CD14-positive monocyte (primary cell): ENCODE results near the gene PCDHA7. TPM values are rescaled to one million over a fixed set of nuclear protein-coding genes. Genes with fewer than 3 reads are reported as not detected.
A peak's percentile ranks its signal among the peaks of the same experiment; 100 is the strongest.

ENCODE experiments used
- DNase-seq, 3 donors: peaks; one replicate each; pipeline ENCODE4 v3.0.0-alpha.2; 2011 to 2022
- H2AFZ ChIP-seq: 2 replicates; pipeline ENCODE4 v1.6.0; 2012; ENCODE audit warnings: mild to moderate bottlenecking, low read depth, low read length, inconsistent platforms; ENCODE audit not compliant: insufficient read depth, poor library complexity, severe bottlenecking
- H3K27ac ChIP-seq, 2 donors: 1 replicate in 1 of 2; 2 replicates in 1 of 2; pipeline ENCODE4 v1.5.1; 2012 to 2013; ENCODE audit warnings: low read length in 2 of 2, control low read depth in 1 of 2, inconsistent platforms in 1 of 2, low read depth in 1 of 2, mild to moderate bottlenecking in 1 of 2
- H3K27me3 ChIP-seq, 2 donors: one replicate each; pipeline versions ENCODE4 v1.6.0 to v1.6.1; 2011 to 2013; ENCODE audit warnings: low read length in 2 of 2; ENCODE audit not compliant: control insufficient read depth in 2 of 2, insufficient read depth in 2 of 2
- H3K36me3 ChIP-seq, 2 donors: replicated peaks in 1 of 2; 1 replicate in 1 of 2; 2 replicates in 1 of 2; pipeline versions ENCODE4 v1.5.1 to v1.6.1; 2012 to 2013; ENCODE audit warnings: low read length in 2 of 2, control low read depth in 1 of 2, inconsistent platforms in 1 of 2, mild to moderate bottlenecking in 1 of 2; ENCODE audit not compliant: insufficient read depth in 2 of 2, control insufficient read depth in 1 of 2
- H3K4me1 ChIP-seq, 2 donors: 1 replicate in 1 of 2; 2 replicates in 1 of 2; pipeline versions ENCODE4 v1.5.1 to v1.6.1; 2012 to 2013; ENCODE audit warnings: low read length in 2 of 2, control low read depth in 1 of 2, inconsistent platforms in 1 of 2, mild to moderate bottlenecking in 1 of 2, moderate library complexity in 1 of 2; ENCODE audit not compliant: insufficient read depth in 2 of 2, control insufficient read depth in 1 of 2
- H3K4me2 ChIP-seq: replicated peaks from 2 replicates; pipeline ENCODE3; 2012; ENCODE audit warnings: low read length, moderate library complexity, mild to moderate bottlenecking; ENCODE audit not compliant: poor library complexity, severe bottlenecking; ENCODE audit errors: extremely low read depth
- H3K4me3 ChIP-seq, 3 experiments: fragments of 200-600 bp in 1 of 3; sonication (generic) in 1 of 3; replicated peaks in 1 of 3; 1 replicate in 2 of 3; 2 replicates in 1 of 3; pipeline ENCODE4 v1.5.1; 2011 to 2013; ENCODE audit warnings: low read length in 3 of 3, mild to moderate bottlenecking in 3 of 3, control low read depth in 2 of 3, low read depth in 2 of 3, inconsistent platforms in 1 of 3, moderate library complexity in 1 of 3
- H3K79me2 ChIP-seq: 2 replicates; pipeline ENCODE4 v1.6.0; 2012; ENCODE audit warnings: mild to moderate bottlenecking, control low read depth, inconsistent platforms, low read length, moderate library complexity; ENCODE audit not compliant: insufficient read depth
- H3K9ac ChIP-seq: 2 replicates; pipeline ENCODE4 v1.6.0; 2017; ENCODE audit warnings: low read length, mild to moderate bottlenecking; ENCODE audit not compliant: insufficient read depth, poor library complexity, severe bottlenecking
- H3K9me3 ChIP-seq, 2 donors: replicated peaks in 1 of 2; 1 replicate in 1 of 2; 2 replicates in 1 of 2; pipeline versions ENCODE4 v1.5.1 to v1.6.1; 2012 to 2013; ENCODE audit warnings: low read length in 2 of 2, control low read depth in 1 of 2; ENCODE audit not compliant: control insufficient read depth in 1 of 2, insufficient read depth in 1 of 2
- H4K20me1 ChIP-seq: 2 replicates; pipeline ENCODE4 v1.6.0; 2012; ENCODE audit warnings: mild to moderate bottlenecking, low read length, control low read depth, moderate library complexity; ENCODE audit not compliant: insufficient read depth
- H3K27ac Mint-ChIP-seq, 7 donors: one replicate each; pipeline ENCODE4 v1.8.0; 2020; ENCODE audit warnings: mild to moderate bottlenecking in 7 of 7, mixed read lengths in 7 of 7, moderate library complexity in 6 of 7, inconsistent platforms in 2 of 7
- H3K27me3 Mint-ChIP-seq, 3 donors: one replicate each; pipeline ENCODE4 v1.8.0; 2021 to 2022; ENCODE audit warnings: low read depth in 3 of 3, mild to moderate bottlenecking in 3 of 3, mixed read lengths in 3 of 3, moderate library complexity in 3 of 3, inconsistent platforms in 1 of 3
- H3K36me3 Mint-ChIP-seq, 2 donors: one replicate each; pipeline ENCODE4 v1.8.0; 2020; ENCODE audit warnings: mixed read lengths in 2 of 2, inconsistent platforms in 1 of 2, mild to moderate bottlenecking in 1 of 2
- H3K4me1 Mint-ChIP-seq: one replicate; pipeline ENCODE4 v1.8.0; 2020; ENCODE audit warnings: mild to moderate bottlenecking, mixed read lengths
- H3K4me3 Mint-ChIP-seq, 2 donors: one replicate each; pipeline ENCODE4 v1.8.0; 2020; ENCODE audit warnings: mild to moderate bottlenecking in 2 of 2, mixed read lengths in 2 of 2, moderate library complexity in 1 of 2
- H3K9me3 Mint-ChIP-seq, 7 donors: one replicate each; pipeline ENCODE4 v1.8.0; 2020 to 2022; ENCODE audit warnings: mixed read lengths in 7 of 7, mild to moderate bottlenecking in 6 of 7, moderate library complexity in 6 of 7, inconsistent platforms in 2 of 7
- WGBS: methylation state at CpG from one replicate; pipeline ENCODE4 v1.1.5; 2013; ENCODE audit warnings: missing lambda C conversion rate; ENCODE audit not compliant: insufficient coverage; 5-methylcytosine and 5-hydroxymethylcytosine counted together
- intact Hi-C, 2 donors: fragments of 100-400 bp; cut with micrococcal nuclease; formaldehyde crosslinking; loops; one replicate each; pipeline versions ENCODE4 v1.15.0 to v1.15.1; 2023
- polyA plus RNA-seq, 3 donors: library from polyadenylated mRNA; depleted of rRNA in 1 of 3; unstranded in 2 of 3; stranded (reverse) in 1 of 3; fragments of 300-500 nt in 2 of 3; fragments of >200 nt in 1 of 3; fragmentation: Illumina TruSeq in 2 of 3; gene quantifications; 1 replicate in 2 of 3; 2 replicates in 1 of 3; pipeline ENCODE4 v1.2.3, GENCODE V29; 2012 to 2021
- TF ChIP-seq, protein P1 (sequence below): fragments of 200-600 bp; IDR thresholded peaks from one replicate; pipeline ENCODE4 v1.8.0; 2022; ENCODE audit warnings: antibody characterized with exemption, mild to moderate bottlenecking

Gene PCDHA7
- polyA plus RNA-seq, 3 donors = not detected

- no peaks in the 10 kb centered on the region for H3K36me3 ChIP-seq
- no peaks in the 10 kb centered on the region for H3K4me1 ChIP-seq
- H3K27ac ChIP-seq = no peak overlapping the region
- no peak overlapping the region for H3K9ac ChIP-seq
- H3K4me3 ChIP-seq = no peak overlapping the region
- peaks cover 28 to 53% of the 10 kb centered on the region in 2 donors for H3K9me3 ChIP-seq
- peaks cover 0 to 15% of the 10 kb centered on the region in 2 donors for H3K27me3 ChIP-seq
- H3K36me3 Mint-ChIP-seq = peaks cover 0 to 12% of the 10 kb centered on the region in 2 donors
- H4K20me1 ChIP-seq = no peaks in the 10 kb centered on the region
- peaks cover 6 to 26% (median 22%) of the 10 kb centered on the region in 3 donors for H3K27me3 Mint-ChIP-seq
- H3K4me3 Mint-ChIP-seq = peak overlapping the region in 1 of 2 donors; percentile 39
- no peak overlapping the region for H2AFZ ChIP-seq
- WGBS = 73% methylated on average over 4 of the region's 5 CpGs
- H3K27ac Mint-ChIP-seq = no peak overlapping the region
- H3K9me3 Mint-ChIP-seq = peaks cover 19 to 44% (median 37%) of the 10 kb centered on the region in 7 donors
- H3K4me2 ChIP-seq = no peak overlapping the region
- intact Hi-C loops = no loop called here
- DNase-seq = no peak
- H3K79me2 ChIP-seq = no peaks in the 10 kb centered on the region
- no peaks in the 10 kb centered on the region for H3K4me1 Mint-ChIP-seq
- TF ChIP-seq, protein P1, sequence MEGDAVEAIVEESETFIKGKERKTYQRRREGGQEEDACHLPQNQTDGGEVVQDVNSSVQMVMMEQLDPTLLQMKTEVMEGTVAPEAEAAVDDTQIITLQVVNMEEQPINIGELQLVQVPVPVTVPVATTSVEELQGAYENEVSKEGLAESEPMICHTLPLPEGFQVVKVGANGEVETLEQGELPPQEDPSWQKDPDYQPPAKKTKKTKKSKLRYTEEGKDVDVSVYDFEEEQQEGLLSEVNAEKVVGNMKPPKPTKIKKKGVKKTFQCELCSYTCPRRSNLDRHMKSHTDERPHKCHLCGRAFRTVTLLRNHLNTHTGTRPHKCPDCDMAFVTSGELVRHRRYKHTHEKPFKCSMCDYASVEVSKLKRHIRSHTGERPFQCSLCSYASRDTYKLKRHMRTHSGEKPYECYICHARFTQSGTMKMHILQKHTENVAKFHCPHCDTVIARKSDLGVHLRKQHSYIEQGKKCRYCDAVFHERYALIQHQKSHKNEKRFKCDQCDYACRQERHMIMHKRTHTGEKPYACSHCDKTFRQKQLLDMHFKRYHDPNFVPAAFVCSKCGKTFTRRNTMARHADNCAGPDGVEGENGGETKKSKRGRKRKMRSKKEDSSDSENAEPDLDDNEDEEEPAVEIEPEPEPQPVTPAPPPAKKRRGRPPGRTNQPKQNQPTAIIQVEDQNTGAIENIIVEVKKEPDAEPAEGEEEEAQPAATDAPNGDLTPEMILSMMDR = no peak
Measured at GRCh38 chr5:140869555-140869886, 35.5 kb downstream of the PCDHA7 start.

DNA sequence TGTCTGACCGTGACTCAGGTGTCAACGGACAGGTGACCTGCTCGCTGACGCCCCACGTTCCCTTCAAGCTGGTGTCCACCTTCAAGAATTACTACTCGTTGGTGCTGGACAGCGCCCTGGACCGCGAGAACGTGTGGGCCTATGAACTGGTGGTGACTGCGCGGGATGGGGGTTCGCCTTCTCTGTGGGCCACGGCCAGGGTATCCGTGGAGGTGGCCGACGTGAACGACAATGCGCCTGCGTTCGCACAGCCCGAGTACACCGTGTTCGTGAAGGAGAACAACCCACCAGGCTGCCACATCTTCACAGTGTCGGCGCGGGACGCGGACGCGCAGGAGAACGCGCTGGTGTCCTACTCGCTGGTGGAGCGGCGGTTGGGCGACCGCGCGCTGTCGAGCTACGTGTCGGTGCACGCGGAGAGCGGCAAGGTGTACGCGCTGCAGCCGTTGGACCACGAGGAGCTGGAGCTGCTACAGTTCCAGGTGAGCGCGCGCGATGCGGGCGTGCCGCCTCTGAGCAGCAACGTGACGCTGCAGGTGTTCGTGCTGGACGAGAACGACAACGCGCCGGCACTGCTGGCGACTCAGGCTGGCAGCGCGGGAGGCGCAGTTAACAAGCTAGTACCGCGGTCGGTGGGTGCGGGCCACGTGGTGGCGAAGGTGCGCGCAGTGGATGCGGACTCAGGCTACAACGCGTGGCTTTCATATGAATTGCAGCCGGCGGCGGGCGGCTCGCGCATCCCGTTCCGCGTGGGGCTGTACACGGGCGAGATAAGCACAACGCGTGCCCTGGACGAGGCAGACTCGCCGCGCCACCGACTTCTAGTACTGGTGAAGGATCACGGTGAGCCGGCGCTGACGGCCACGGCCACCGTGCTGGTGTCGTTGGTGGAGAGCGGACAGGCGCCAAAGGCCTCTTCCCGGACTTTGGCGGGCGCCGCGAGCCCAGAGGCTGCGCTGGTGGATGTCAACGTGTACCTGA, 36.4 kb downstream of the PCDHA7 start:
- Histone ChIP-seq H3K4me2 (no peak overlapping the region), H3K9me3 (peaks cover 32 to 62% of the 10 kb centered on the region in 2 donors), H3K4me3 (no peak overlapping the region), H3K79me2 (no peaks in the 10 kb centered on the region), H3K27me3 (peaks cover 0 to 24% of the 10 kb centered on the region in 2 donors), H2AFZ (no peak overlapping the region), H3K27ac (no peak overlapping the region), H3K36me3 (no peaks in the 10 kb centered on the region), H4K20me1 (no peaks in the 10 kb centered on the region), H3K9ac (no peak overlapping the region), H3K4me1 (no peaks in the 10 kb centered on the region)
- TF ChIP-seq, protein P1 = no peak
- Mint-ChIP-seq H3K27ac (no peak overlapping the region), H3K4me3 (peak overlapping the region in 1 of 2 donors; percentile 30), H3K9me3 (peaks cover 25 to 50% (median 44%) of the 10 kb centered on the region in 7 donors), H3K27me3 (peaks cover 11 to 33% (median 30%) of the 10 kb centered on the region in 3 donors), H3K4me1 (no peaks in the 10 kb centered on the region), H3K36me3 (peaks cover 0 to 14% of the 10 kb centered on the region in 2 donors)
- intact Hi-C loops = loop anchor here in 1 of 2 donors (10.0 kb wide), 1 partner anchor 46 kb away; the partner anchor contains the start of genes PCDHA5 and PCDHA6
- 48% methylated on average over 107 of the region's 114 CpGs for WGBS
- DNase-seq = no peak
